T-helper 22 cell (primary cell): ENCODE results near the gene C1orf35.

ENCODE experiments used
- DNase-seq: peaks from one replicate; pipeline ENCODE4 v3.0.0-alpha.2; 2020; ENCODE audit warnings: low read depth

Gene C1orf35

GRCh38 chr1:228109073-228109961 lies 6.2 kb upstream of the C1orf35 start, which contains the start of gene MRPL55:
Gene MRPL55 (minus strand): TSS chr1:228109299. CDS start chr1:228108260, 1,039 bp downstream.
- DNase-seq: peak; percentile 93

- no peak for DNase-seq
Measured at GRCh38 chr1:228108742-228109072, 5.6 kb upstream of the C1orf35 start.

GRCh38 chr1:228108055-228108690 lies 5.0 kb upstream of the C1orf35 start:
- no peak for DNase-seq

GRCh38 chr1:228107636-228108035 lies 4.5 kb upstream of the C1orf35 start:
- DNase-seq: no peak

GRCh38 chr1:228106800-228107054 lies 3.6 kb upstream of the C1orf35 start:
- no peak for DNase-seq

- DNase-seq: no peak
Measured at GRCh38 chr1:228105996-228106799, 3.1 kb upstream of the C1orf35 start.

- no peak for DNase-seq
Measured at GRCh38 chr1:228105270-228105995, 2.3 kb upstream of the C1orf35 start.

- DNase-seq: no peak
Measured at GRCh38 chr1:228104526-228105269, 1.6 kb upstream of the C1orf35 start.

- peak; percentile 61 for DNase-seq
Measured at GRCh38 chr1:228101994-228102790, 933 bp downstream of the C1orf35 start.

GRCh38 chr1:228101614-228101993 lies 1.5 kb downstream of the C1orf35 start:
- DNase-seq: no peak

GRCh38 chr1:228100822-228101613 lies 2.1 kb downstream of the C1orf35 start:
- no peak for DNase-seq

GRCh38 chr1:228099331-228099732 lies 3.8 kb downstream of the C1orf35 start:
- no peak for DNase-seq

- DNase-seq: no peak
Measured at GRCh38 chr1:228098323-228098931, 4.7 kb downstream of the C1orf35 start.

- no peak for DNase-seq
Measured at GRCh38 chr1:228097333-228098081, 5.6 kb downstream of the C1orf35 start.

- DNase-seq: no peak
Measured at GRCh38 chr1:228096416-228097332, 6.5 kb downstream of the C1orf35 start.

- no peak for DNase-seq
Measured at GRCh38 chr1:228095938-228096337, 7.2 kb downstream of the C1orf35 start.

- no peak for DNase-seq
Measured at GRCh38 chr1:228095161-228095560, 8.0 kb downstream of the C1orf35 start.
